NCI-H1048 (cell line): Measurements from ENCODE around the gene TNFAIP2.

Experiments
- DNase-seq: peaks from one replicate; lab custom pipeline; 2025; lab: John Stamatoyannopoulos, UW

Gene TNFAIP2

DNA sequence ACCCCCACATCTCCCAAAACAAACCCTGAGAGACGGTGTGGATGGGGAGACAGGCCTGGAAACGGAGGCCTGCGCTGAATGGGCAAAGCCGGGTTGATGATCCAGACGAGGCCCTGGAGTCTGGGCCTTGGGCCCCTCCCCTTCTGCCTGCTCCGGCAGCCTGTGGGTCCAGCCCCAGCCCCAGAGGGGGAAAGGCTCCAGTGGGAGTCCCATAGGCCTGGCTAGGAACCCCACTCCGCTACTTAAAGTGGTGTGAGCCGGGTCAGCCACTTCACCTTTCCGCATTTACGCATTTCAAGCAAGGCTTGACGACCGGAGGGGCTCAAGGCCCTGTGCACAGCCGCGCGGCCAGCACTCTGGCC is 695 bp upstream of the TNFAIP2 start:
- no peak for DNase-seq

DNA sequence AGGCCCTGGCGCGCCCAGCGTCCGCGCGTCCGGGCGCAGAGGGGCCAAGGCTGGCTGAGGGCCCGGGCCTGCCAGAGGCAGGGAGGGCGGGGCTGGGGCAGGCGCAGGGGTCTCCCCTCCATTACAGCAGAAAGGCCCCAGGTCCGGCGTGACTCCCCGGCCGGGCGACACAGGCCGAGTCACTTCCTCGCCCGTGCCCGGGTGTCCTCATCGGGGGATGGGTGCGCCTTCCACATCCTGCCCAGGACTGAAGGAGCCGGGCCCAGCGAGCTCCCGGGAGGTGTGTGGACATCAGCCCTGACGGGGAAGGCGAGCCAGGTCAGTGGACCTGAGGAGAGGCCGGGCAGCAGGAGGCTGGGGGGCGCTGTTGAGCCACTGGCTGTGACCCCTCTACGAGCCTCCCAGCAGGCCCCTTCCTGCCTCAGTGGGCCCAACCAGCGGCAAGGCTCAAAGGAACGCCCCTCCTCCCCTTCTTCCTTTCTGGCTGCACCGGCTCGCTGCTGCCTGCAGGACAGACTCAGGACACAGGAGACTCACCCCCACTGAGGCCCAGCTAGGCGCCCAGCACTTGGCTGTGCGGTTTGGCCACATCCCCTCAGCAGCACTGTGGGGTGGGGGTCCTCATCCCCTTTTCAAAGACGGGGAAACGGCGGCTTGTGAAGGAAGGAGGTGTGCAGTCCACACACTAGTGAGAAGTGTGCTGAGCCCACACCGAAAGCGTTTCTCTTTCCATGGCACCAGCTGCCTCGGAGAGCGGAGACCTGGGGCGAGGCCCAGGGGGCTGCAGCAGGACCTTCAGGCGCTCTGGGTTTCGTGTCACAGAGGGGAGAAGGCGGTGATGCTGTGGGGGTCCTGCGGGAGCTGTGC is 606 bp downstream of the TNFAIP2 start:
- DNase-seq = no peak

DNA sequence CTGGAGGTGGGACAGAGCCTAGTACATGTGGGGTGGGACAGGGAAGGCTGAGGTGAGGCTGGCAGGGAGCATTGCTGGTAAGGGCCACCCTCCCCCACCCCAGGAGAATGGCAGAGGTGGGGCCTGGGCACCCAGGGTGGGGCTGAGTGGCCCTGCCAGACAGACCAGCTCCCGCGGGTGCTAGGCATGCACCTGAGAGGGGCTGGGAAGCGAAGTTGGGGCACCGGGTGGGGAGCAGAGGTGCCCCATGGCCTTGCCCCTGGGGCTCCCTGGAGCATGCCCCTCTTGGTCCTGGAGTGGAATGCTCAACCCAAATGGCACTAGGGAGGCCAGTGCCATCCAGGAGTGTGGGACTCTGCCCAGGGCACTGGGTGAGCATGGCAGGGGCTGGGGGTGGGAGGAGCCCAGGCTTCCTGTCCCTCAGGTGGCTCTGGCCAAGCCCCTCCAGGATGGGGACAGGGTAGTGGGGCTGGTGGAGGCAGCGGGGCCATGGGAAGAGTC is 1.3 kb downstream of the TNFAIP2 start:
- no peak for DNase-seq

DNA sequence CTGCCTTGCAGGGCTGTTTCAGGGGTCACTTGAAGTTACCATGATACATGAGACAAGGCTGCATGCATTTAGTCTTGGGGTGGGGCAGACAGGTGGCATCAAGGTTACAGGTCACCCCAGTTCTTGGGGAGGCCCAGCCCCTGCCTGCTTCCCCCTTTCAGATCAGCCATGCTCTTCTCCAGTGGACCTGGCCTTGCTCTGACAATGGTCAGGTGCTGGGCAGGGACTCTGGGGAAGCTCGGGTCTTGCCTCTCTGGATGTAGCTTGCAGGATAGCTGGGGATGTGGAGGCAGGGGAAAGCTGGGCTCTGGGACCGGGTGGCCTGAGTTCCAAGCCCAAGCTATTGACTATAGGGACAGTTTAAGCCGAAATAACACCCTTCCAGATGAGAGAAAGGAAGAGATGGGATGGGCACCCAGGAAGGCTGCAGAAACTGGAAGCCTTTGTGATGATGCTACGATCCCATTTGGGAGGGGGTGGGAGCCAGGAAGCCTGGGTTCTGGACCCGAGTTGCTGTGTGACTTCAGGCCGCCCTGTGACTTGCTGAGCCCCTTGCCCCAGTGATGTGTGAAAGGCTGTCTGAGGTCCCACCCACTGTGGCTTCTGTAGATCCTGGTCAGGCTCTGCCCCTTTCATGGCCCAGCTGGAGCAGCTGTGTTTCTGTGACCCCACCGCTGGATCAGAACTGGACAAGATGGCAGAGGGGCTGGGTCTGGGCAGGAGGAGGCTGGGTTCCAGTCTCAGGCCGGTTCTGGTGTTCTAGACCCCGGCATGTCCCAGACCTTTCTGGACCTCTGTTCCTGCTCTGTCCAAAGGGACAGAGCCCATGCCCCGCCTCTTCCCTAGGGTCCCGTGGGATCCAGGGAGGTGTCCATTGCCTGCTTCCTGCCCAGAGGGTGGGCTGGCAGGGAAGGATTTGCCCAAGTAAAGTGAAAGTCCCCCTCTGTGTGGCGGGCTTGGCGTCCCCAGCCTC is 2.1 kb downstream of the TNFAIP2 start:
- DNase-seq = no peak

DNA sequence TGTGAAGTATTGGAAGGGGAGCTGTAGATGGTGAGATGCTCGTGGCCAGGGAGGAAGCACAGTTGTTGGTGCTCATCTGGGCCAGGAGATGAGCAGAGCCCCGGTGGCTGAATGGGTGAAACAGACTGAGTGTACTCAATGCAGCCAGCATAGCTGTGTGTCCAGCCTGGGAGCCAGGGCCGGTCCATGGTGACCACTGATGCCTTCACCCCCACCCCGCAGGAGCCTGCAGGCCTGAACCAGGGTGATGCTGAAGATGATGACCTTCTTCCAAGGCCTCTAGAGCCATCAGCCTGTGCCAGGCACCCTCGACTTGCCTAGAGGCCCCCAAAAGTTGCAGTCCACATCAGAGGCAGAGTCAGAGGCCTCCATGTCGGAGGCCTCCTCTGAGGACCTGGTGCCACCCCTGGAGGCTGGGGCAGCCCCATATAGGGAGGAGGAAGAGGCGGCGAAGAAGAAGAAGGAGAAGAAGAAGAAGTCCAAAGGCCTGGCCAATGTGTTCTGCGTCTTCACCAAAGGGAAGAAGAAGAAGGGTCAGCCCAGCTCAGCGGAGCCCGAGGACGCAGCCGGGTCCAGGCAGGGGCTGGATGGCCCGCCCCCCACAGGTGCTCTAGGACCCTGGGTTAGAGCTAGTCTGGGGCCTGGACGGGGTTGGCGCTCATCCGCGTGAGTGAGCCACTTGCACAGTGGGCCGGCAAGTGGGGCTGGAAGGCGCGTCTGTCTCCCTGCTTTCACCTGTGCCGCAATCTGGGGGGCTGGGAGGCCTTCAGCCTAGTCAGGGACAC is 3.0 kb downstream of the TNFAIP2 start:
- DNase-seq = no peak

DNA sequence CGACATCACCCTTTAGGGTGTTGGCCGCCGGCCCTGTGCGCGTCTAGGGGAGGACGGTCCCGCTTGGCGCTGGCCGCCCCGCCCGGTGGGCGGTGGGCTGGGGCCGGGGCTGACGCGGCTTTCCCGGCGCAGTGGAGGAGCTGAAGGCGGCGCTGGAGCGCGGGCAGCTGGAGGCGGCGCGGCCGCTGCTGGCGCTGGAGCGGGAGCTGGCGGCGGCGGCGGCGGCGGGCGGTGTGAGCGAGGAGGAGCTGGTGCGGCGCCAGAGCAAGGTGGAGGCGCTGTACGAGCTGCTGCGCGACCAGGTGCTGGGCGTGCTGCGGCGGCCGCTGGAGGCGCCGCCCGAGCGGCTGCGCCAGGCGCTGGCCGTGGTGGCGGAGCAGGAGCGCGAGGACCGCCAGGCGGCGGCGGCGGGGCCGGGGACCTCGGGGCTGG is 3.6 kb downstream of the TNFAIP2 start:
- no peak for DNase-seq

DNA sequence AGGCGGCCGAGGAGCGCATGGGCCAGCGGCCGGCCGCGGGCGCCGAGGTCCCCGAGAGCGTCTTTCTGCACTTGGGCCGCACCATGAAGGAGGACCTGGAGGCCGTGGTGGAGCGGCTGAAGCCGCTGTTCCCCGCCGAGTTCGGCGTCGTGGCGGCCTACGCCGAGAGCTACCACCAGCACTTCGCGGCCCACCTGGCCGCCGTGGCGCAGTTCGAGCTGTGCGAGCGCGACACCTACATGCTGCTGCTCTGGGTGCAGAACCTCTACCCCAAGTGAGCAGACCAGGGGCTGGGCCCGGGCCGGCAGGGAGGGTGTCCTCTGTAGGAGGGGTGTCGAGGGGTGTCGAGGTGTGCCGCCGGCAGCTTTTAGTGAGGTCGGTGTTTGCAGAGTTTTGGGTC is 4.1 kb downstream of the TNFAIP2 start:
- no peak for DNase-seq

DNA sequence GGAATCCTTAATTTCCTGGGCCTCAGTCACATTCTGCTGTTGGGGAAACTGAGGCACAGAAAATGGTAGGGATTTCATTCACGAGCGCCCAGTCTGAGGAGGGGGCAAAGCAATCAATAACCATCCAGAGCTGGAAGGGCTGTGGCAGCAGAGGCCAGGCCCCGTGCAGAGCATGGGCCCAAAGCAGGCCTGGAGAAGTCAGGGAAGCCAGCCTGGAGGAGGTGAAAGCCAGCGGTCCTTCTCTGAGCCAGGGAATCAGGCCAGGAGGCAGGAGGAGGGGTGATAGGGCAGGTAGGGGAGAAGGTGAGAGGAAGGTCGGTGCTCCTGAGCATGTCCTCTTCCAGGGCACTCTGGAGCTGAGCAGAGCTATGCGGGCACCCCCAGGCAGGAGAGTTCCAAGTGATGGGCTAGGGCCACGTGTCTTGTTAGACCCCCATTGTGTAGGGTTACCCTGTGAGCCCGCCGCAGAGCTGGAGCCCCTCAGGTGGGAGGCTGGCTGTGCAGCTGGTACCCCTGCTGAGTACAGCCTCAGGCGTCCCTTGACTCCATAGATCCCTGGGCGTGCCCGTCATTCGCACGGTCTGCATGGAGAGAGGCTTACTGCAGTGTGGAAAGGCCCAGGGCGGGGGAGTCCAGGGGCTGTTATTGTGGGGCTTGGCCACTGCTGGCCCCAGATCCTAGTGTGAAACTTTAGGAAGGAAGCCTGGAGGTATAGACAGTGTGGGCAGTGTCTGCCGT is 4.8 kb downstream of the TNFAIP2 start:
- DNase-seq = no peak

DNA sequence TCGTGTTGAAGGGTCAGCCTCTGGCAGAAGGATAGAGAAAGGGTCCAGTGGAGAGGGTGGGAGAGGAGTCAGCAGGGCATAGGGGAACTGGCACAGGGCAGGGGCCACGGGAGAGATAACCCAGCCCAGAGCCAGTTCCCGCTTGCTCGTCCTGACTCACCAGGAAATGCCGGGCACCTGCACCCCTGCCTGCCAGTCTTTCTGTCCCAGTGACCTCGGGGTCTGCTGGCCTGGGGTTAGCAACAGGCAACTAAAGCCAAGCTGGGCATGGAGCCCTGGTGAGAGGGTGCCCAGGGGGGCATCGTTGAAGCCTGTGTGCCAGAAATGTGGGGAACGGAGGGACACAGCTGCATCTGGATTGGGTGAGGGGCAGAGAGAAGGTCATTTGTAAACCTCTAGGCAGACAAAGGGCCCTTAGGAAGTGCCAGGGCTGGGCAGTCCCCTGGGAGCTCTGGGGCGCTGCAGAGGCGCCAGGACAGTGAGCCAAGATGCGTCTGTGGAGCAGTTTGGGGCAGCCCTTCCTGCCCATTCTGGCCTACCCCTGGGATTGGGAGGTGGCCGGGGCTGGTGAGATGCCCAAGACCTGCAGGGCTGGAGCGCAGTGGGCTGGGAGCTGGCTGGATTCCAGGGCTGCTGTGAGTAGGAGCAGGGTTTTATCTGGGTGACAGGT is 5.5 kb downstream of the TNFAIP2 start:
- DNase-seq = no peak

DNA sequence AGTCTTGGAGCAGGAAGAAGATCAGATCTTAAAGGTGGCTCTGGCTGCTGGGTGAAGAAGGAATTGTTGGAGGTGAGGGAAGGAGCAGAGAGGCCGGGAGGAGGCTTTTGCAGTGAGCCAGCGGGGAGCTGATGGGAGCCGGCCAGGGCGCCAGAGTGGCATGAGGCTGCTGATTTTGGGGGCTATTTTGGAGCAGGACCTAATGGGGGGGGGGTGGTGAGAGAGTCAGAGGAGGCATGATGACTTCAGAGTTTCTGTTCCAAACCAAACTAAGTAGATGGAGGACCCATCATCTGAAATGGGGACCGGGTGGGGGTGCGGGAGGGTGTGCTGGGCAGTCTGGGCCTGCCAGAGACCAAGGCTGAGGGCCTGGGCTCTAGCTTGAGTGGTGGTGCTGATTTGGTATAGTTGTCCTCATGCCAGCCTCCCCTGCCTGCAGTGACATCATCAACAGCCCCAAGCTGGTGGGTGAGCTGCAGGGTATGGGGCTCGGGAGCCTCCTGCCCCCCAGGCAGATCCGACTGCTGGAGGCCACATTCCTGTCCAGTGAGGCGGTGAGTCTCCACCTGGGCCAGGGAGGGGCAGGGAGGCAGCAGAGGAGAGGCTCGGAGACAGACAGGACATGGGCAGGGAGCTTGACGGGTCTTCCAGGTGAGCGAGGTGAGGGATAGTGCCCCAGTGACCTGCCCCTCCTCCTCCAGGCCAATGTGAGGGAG is 6.2 kb downstream of the TNFAIP2 start:
- DNase-seq = no peak

DNA sequence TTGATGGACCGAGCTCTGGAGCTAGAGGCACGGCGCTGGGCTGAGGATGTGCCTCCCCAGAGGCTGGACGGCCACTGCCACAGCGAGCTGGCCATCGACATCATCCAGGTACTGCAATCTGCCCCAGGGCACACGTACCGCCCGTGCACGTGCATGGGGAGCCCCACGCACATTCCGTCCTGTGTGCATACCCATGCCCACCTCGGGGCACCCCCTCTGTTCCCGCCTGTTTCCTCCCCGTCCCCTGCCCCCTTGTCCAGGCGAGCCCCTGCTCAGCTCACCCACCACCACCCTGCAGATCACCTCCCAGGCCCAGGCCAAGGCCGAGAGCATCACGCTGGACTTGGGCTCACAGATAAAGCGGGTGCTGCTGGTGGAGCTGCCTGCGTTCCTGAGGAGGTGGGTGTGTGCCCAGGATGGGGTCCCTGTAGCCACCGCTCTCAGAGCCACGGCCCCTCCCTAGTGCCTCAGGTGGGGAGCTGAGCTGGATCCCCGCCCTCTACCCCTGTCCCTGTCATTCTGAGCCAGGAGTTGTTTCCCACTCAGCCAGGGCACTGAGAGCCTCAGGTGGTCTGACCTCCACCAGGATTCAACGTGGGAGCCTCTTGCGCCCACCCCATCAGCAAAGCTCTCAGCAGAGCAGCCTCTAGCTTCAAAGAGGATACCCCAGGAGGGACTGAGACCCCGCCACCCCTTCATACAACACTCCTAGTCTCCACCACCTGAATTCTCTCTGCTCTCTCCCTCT is 6.9 kb downstream of the TNFAIP2 start:
- DNase-seq = no peak

DNA sequence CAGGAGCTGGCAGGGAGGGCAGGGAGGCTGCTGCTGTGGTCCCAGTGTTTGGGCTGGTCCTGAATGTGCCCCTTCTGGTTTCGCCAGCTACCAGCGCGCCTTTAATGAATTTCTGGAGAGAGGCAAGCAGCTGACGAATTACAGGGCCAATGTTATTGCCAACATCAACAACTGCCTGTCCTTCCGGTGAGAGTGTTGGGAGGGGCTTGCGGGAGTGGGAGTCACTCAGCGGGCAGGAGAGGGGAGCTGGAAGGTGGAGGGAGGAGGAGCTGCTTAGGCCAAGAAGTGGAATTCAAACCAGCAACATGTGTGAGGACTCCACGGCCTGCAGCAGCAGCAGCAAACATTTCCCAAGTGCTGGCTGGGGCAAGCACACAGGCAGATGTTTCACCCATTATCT is 7.7 kb downstream of the TNFAIP2 start:
- no peak for DNase-seq

DNA sequence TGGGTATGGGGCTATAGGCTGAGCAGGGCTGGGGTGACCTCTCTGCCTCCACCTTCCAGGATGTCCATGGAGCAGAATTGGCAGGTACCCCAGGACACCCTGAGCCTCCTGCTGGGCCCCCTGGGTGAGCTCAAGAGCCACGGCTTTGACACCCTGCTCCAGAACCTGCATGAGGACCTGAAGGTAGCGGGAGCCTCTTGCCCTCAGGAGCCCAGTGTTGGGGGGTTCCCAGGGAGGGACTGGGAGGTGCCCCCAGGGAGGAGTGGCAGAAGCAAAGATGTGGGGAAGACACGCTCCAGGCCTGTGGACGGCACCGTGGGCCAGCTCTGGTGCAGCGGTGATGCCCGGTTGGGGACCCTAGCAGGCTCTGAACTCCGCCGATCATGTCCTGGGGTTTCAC is 8.3 kb downstream of the TNFAIP2 start:
- DNase-seq = no peak

DNA sequence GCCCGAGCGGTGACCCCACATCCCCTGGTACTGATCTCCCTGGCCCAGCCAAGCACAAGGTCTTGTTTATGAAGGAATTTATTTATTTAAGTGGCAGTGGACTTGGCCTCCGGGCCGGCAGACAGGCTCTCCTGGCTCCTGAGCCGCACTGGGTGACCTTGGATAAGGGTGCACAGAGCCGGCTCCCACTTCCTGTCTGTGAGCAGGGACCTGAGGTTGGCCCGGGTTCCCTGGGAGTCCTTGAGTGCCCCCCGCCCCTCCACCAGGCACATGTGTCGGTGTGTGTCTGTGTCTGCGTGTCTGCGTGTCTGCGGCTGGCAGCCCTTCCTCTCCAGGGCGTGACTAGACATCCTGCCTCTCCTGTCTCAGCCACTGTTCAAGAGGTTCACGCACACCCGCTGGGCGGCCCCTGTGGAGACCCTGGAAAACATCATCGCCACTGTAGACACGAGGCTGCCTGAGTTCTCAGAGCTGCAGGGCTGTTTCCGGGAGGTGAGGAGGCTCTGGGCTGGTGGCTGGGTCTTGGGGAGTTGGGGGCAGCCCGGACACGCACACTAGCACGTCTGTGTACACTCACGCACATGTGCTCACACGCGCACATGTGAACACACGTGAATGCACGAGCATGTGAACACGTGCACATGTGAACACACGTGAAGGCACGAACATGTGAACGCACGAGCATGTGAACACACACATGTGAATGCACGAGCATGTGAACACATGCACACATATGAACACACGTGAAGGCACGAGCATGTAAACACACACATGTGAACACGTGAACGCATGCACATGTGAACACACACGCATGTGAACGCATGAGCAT is 9.3 kb downstream of the TNFAIP2 start:
- no peak for DNase-seq

DNA sequence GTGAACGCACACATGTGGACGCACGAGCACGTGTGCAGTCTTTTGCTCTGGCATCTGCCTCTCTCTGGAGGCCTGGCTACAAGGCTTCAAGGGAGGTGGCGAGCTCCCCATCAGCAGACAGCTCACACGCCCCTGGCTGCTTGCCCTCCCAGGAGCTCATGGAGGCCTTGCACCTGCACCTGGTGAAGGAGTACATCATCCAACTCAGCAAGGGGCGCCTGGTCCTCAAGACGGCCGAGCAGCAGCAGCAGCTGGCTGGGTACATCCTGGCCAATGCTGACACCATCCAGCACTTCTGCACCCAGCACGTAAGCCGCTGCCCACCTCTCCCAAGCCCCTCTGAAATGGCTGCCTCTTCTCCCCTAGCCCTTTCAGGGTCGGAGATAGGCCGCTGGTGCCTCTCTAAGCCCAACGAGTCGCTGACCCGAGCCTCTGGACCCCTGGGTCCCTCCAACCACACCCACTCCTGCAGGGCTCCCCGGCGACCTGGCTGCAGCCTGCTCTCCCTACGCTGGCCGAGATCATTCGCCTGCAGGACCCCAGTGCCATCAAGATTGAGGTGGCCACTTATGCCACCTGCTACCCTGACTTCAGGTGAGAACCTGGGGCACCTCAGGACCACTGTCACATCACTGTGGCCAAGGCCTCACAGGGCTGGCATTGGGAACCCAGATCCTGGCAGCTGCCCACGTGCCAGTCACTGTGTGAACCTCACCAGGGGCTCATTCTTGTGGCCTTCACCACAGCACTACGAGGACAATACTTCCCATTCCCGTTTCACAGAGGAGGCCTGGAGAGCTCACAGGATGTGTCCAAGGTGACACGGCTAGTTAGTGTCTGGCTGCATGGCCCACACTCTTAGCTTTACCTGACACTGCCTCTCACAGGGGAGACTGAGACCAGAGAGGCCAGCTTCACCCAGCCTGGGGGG is 10.2 kb downstream of the TNFAIP2 start:
- DNase-seq = no peak

DNA sequence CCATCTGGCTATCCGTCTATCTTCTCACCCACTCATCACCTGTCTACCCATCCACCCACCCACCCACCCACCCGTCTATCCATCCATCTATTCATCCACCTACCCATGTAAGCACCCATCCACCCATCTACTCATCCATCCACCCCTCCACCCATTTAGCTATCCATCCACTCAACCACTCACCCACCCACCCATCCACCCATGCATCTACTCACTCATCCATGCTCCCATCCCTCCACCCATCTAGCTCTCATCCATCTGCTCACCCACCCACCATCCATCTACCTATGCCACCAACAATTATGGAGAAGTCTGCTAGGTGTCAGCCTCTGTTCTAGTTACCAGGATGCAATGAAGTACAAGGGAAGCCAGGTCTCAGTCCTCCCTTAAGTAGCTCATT is 11.1 kb downstream of the TNFAIP2 start:
- DNase-seq = no peak

DNA sequence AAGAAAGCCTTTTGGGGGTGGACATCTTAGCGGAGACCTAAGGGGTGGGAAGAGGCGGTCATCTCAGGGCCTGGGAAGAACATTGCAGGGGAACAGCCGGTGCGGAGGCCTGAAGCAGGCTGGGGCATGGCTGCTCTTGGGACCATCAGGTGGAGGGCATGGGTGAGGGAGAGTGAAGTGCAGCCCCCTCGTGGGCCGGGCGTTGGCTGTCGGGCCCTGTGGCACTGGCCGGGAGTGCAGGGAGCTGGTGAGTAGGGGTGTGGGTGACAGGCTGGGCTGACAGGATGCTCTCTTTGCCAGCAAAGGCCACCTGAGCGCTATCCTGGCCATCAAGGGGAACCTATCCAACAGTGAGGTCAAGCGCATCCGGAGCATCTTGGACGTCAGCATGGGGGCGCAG is 11.7 kb downstream of the TNFAIP2 start:
- DNase-seq = no peak
